Measurements from ENCODE around the gene VPS8.

VPS8 gene

GRCh38 chr3:184785890-184786279 is 26.1 kb upstream of the VPS8 start:
- no peak for DNase-seq

DNA sequence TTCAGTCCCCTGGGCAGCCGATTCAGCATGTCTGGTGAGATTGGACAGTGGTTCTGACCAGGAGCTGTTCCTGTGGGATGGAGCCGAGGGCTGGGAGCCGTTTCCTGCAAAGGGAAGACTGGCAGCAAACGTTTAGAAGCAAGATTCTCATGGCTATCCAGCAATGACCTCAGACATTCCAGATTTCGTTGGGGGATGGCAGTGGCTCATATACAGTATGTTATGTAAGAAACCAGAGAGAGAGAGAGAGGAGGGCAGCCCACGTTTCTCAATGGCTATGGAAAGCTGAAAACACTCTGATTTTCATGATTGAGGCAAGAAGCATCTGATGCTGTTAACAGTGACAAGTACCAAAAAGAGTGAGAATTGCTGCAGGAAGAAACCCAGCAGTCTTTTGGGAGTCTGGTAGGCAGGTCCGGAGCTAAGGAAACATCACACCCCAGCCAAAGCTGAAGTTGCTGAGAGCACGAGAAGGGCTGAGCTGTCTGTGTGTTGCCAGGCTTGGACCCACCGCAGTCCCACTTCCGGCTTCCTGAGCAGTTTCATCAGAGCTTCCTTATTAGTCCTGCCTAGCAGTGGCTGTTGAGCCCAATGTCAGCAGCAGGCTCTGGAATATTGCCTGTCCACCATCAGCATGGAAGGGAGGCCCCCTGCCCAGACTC is 25.6 kb upstream of the VPS8 start:
- DNase-seq, result peak; percentile 25

GRCh38 chr3:184788751-184789150 is 23.2 kb upstream of the VPS8 start:
- DNase-seq, result no peak

GRCh38 chr3:184789314-184789998 is 22.5 kb upstream of the VPS8 start:
- DNase-seq, result no peak

GRCh38 chr3:184791171-184791570 is 20.8 kb upstream of the VPS8 start:
- no peak for DNase-seq

GRCh38 chr3:184795522-184796190 is 16.3 kb upstream of the VPS8 start:
- DNase-seq, result no peak

- no peak for DNase-seq
Measured at GRCh38 chr3:184796551-184796950, 15.4 kb upstream of the VPS8 start.

DNA sequence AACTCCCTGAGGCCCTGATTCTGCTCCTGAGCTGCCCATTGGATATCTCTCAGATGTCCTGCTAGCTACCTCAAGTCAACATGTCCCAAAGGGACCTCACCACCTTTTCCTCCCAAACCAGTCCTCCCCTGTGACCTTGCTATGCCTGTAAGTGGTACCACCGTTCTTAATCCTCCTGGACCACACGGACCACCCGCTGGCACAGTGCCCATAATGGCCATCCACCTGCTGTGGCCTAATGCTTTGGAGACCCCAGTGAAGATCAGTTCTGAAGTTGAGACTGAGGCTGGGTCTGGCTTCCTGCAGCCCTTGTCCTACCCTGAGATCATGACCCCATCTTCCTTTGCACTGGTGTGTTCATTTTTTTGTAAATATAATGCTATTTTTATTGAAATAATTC is 15.0 kb upstream of the VPS8 start:
- no peak for DNase-seq

GRCh38 chr3:184798120-184798519 is 13.8 kb upstream of the VPS8 start:
- no peak for DNase-seq

DNA sequence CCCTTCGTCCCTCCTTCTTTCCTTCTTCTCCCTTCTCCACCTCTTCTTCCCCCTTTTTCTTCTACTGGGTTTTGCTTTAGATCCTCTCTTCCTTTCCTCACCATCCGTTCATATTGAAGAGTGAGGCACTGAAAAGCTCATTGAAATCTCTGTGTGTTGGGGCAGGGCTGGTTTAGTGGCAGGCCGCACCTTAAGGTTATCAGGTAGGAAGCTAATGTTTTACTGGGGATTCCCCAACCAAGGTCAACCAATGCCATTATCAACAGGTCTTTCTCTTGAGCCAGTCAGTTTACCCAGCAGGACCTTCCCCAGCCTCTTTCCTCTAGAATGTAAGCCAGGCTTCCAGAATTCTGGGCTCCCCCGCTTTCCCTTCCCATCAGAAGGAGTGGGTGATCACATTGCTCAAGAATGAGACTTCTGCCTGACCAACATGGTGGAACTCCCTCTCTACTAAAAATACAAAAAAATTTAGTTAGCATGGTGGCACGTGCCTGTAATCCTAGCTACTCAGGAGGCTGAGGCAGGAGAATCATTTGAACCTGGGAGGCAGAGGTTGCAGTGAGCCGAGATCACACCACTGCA is 11.5 kb upstream of the VPS8 start:
- DNase-seq, result no peak

- no peak for DNase-seq
Measured at GRCh38 chr3:184801241-184801785, 10.7 kb upstream of the VPS8 start.

- DNase-seq, result no peak
Measured at GRCh38 chr3:184802150-184802549, 9.8 kb upstream of the VPS8 start.

DNA sequence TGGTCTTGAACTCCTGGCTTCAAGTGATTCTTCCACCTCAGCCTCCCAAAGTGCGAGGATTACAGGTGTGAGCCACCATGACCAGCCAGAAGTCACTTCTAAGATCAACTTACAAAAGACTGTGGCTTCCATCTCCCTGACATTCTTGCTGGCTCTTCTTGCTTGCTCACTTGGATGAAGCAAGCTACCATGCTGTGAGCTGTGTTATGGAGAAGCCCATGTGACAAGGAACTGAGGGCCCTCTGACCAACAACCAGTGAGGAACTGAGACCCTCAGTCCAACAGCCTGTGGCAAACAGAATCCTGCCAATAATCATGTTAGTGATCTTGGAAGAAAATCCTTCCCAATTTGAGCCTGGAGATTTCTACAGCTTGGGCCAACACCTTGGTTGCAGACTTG is 7.2 kb upstream of the VPS8 start:
- DNase-seq, result no peak

DNA sequence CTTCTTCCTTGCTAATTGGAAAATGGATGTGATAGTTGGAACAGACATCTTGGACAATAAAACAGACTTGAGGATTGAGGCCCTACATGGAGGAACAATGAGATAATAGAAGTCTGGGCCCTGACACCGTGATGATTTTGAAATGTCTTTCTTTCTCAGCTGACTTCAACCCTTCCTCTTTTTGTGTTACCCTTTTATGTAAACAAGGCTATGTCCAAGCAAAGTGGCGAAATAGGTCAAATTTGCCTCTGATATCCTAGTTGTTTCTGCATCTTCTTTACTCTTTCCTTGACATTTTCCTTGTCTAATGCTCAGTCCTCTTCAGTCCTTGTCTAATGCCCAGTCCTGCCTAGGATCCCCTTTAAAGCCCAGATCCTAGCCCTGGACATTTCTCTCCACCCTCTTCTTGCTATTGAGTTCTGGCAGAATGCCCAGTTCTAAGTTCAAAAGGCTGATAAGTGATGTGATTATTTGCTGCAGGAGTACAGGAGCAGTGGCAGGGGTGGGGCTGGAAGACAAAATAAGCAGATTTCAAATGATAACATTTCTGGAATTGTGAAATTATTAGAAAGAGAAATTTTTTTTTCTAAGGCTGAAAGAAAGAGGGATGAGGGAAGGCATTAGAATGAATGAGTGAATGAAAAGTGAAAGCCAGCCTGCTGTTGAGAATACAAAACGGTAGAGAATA is 6.5 kb upstream of the VPS8 start:
- no peak for DNase-seq

DNA sequence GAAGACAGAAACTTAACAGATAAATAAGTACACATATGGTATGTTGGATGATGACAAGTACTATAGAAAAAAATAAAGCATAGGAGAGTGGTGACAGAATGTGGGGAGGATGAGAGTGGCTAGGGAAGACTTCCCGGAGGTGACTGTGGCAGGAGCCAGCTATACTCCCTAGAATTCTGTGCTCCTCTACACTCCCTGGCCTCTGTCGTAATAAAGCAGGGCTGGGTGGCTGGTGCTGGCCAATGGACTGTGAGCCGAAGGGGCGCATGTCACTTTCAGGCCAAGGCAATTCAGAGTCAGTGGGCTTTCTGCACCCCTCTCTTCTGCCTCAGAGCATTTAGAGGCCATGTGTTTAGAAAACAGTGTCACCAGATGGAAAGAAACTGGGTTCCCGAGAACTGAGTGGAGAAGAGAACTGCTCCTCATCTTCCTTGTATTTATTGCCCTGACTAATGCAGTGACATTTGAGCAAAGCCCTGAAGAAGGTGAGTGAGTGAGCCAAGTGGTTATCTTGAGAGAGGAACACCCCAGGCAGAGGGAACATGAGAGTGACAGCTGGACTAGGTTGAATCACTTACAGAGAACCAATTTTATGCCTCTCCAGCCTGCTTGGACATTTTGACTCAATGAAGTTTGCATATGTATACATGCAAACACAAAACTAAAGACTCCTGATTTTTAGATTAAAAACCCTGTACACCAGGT is 5.2 kb upstream of the VPS8 start:
- DNase-seq, result no peak

DNA sequence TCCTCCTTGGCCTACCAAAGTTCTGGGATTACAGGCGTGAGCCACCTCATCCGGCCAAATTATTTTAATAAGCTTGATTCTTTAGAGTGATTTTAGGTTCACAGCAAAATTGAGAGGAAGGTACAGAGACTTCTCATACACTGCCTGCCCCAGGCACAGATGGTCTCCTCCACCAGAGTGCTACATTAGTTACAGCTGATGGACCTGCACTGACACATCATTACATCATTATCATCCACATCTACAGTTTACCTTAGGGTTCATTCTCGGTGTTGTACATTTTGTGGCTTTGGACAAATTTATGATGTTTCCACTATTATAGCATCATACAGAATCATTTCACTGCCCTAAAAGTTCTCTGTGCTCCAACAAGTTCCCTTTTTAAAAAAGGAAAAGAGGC is 4.4 kb upstream of the VPS8 start:
- no peak for DNase-seq

GRCh38 chr3:184808021-184808420 is 3.9 kb upstream of the VPS8 start:
- DNase-seq, result no peak

GRCh38 chr3:184810146-184810545 is 1.8 kb upstream of the VPS8 start:
- DNase-seq, result no peak

- DNase-seq, result no peak
Measured at GRCh38 chr3:184811034-184811433, 932 bp upstream of the VPS8 start.

DNA sequence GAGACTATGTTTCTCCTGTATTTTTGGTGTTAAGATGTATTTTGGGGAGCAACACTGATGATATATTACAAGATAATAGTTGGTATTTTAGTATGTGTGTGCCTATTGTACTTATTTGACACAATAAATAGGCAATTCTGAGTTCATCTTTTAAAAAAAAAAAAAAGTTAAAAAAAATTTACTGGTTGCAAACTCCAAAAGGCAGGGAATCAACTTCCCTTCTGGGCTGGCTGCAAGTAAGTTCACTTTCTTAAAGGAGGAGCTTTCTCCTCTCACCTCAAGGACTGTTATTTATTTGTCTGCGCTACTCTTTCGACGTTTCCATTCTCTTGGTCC is 335 bp upstream of the VPS8 start:
- DNase-seq, result no peak

DNA sequence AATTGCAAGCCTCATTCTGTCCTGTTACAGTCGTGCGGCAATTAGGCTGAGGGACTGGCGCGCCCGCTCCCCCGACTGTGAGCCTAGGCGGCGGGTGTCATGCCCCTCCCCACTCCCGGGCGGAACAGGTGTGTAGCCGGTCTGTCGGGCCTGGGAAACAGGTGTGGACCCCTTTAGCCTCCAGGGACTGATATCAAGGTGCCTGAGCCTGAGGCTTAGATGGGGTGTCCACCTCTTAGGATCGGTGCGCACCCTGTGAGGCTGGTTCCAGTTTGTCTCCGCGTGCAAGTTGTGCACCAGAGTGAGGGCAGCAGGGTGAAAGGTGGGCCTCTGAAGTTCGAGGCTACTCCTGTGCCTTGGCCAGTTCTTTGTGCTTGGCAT is 686 bp downstream of the VPS8 start:
- DNase-seq, result no peak

DNA sequence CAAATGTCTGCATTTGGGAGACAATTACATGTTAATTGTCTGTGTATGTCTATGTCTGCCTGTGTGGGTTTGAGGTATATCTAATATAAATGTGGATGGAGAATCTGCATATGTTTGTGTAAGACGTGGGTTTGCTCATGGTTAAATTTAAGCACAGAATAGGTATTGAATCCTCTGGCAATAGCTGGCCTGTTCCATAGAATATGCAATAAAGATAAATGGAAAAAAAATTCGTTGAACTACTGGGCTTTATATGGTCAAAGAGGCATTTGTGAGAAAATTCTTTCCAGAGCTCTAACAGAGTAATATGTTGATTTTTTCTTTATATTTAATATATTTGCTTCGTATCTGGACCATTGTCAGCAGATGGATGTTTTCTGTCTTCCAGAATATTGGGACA is 1.4 kb downstream of the VPS8 start:
- DNase-seq, result no peak

DNA sequence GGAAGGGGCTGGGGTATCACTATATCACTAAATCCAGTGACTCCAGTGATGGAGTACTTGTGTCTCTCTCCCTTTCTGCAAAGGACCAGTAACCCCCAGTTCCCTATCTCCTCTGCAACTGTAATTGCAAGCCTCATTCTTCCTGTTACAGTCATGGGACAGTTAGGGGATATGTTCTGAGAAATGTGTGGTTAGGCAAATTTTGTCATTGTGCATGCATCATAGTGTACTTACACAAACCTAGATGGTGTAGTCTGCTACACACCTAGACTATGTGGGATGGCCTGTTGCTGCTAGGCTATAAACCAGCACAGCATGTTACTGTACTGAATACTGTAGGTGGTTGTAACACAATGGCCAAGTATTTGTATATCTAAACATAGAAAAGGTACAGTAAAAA is 2.2 kb downstream of the VPS8 start:
- no peak for DNase-seq

Measured in CD4-positive, alpha-beta T cell treated with Interferon gamma for 1 hour (primary cell).